Omental fat pad (tissue), 4 donors: ENCODE results near the gene INPP5E. TPM values are rescaled to one million over a fixed set of nuclear protein-coding genes. Genes with fewer than 3 reads are reported as not detected.
A peak's percentile ranks its signal among the peaks of the same experiment; 100 is the strongest.

Experiments
- ATAC-seq: fragments of 150-250 bp; one replicate; pipeline ENCODE4 v1.9.1; 2016; ENCODE audit warnings: mild to moderate bottlenecking, moderate library complexity; ENCODE audit not compliant: low FRiP score
- DNase-seq: peaks from one replicate; pipeline ENCODE4 v3.0.0-alpha.2; 2019; ENCODE audit warnings: low spot score
- CTCF ChIP-seq, 3 donors: fragments of 450-650 bp; IDR thresholded peaks; one replicate each; pipeline ENCODE4 v1.5.1; 2016 to 2017; ENCODE audit warnings: antibody characterized with exemption in 3 of 3, mild to moderate bottlenecking in 3 of 3, moderate library complexity in 2 of 3
- total RNA-seq, 4 donors: library from RNA; depleted of rRNA; stranded (reverse); fragments of >200 nt; gene quantifications; one replicate each; pipeline ENCODE4 v1.1.0, GENCODE V29; 2016

The INPP5E gene
- total RNA-seq, 4 donors from 2014 or later = 5.4 to 13.1 (median 8.3) TPM

- TF ChIP-seq CTCF (IDR thresholded peaks at IDR 0.05) = no peak
- DNase-seq = no peak
- ATAC-seq = no peak
Measured at GRCh38 chr9:136403538-136403914, 36.1 kb downstream of the INPP5E start.

GRCh38 chr9:136402067-136402466 lies 37.6 kb downstream of the INPP5E start:
- TF ChIP-seq CTCF (IDR thresholded peaks at IDR 0.05) = no peak
- ATAC-seq = no peak
- no peak for DNase-seq

GRCh38 chr9:136401173-136401922 lies 38.3 kb downstream of the INPP5E start:
- no peak for TF ChIP-seq CTCF (IDR thresholded peaks at IDR 0.05)
- no peak for ATAC-seq
- DNase-seq = no peak

GRCh38 chr9:136400038-136400834 lies 39.4 kb downstream of the INPP5E start, which contains the start of gene SNAPC4:
SNAPC4 (minus strand) TSS chr9:136400170; CDS start chr9:136398428, 1,742 bp downstream.
- ATAC-seq (peak; percentile 86), DNase-seq (peak; percentile 60)
- TF ChIP-seq CTCF (IDR thresholded peaks at IDR 0.05) = peak in 1 of 3 donors; percentile 77

GRCh38 chr9:136399176-136400037 lies 40.2 kb downstream of the INPP5E start:
- TF ChIP-seq CTCF (IDR thresholded peaks at IDR 0.05) = no peak
- peak; percentile 29 for ATAC-seq
- no peak for DNase-seq

GRCh38 chr9:136398286-136398685 lies 41.4 kb downstream of the INPP5E start:
- no peak for DNase-seq
- ATAC-seq = no peak
- no peak for TF ChIP-seq CTCF (IDR thresholded peaks at IDR 0.05)
